Gastrocnemius medialis (tissue), 4 donors: Measurements from ENCODE around the gene GNL3.

ENCODE experiments used
- CTCF ChIP-seq, 5 experiments: fragments of 450-650 bp in 3 of 5; fragments of 200-600 bp in 2 of 5; sonication (generic) in 2 of 5; IDR thresholded peaks in 4 of 5; conservative IDR thresholded peaks in 1 of 5; 1 replicate in 4 of 5; 2 replicates in 1 of 5; pipeline ENCODE4 v1.5.1; 2016 to 2019; ENCODE audit warnings: antibody characterized with exemption in 5 of 5, mild to moderate bottlenecking in 3 of 5, moderate library complexity in 3 of 5
- POLR2A ChIP-seq, 2 donors: fragments of 450-650 bp; IDR thresholded peaks; one replicate each; pipeline ENCODE4 v1.6.1; 2017; ENCODE audit warnings: antibody characterized with exemption in 2 of 2, mild to moderate bottlenecking in 2 of 2, moderate library complexity in 2 of 2

GRCh38 chr3:52636673-52637072, 49.2 kb upstream of the GNL3 start:
- TF ChIP-seq CTCF (IDR thresholded peaks at IDR 0.05 in 4 of 5, conservative IDR thresholded peaks at IDR 0.05 in 1 of 5) = no peak
- TF ChIP-seq POLR2A (IDR thresholded peaks at IDR 0.05) = no peak
